T follicular helper cell (primary cell): ENCODE data around the gene VPS37C.
"Not testable (repeated sequence)": the region's sequence is repeated elsewhere in the genome, so short reads cannot be mapped to it uniquely, and the experiment has no call there.

Source experiments
- DNase-seq: peaks from one replicate; pipeline ENCODE4 v3.0.0-alpha.2; 2020; ENCODE audit warnings: low read depth

The VPS37C gene

GRCh38 chr11:61174949-61175348 lies 13.7 kb upstream of the VPS37C start:
- no peak for DNase-seq

GRCh38 chr11:61174273-61174672 lies 13.0 kb upstream of the VPS37C start:
- no peak for DNase-seq

GRCh38 chr11:61173456-61173855 lies 12.2 kb upstream of the VPS37C start:
- DNase-seq = no peak

GRCh38 chr11:61172888-61173287 lies 11.7 kb upstream of the VPS37C start:
- no peak for DNase-seq

- DNase-seq = no peak
Measured at GRCh38 chr11:61172356-61172755, 11.1 kb upstream of the VPS37C start.

GRCh38 chr11:61171907-61172306 lies 10.7 kb upstream of the VPS37C start:
- no peak for DNase-seq

GRCh38 chr11:61170566-61170965 lies 9.3 kb upstream of the VPS37C start:
- DNase-seq = no peak

GRCh38 chr11:61168800-61169199 lies 7.6 kb upstream of the VPS37C start:
- DNase-seq = no peak

- no peak for DNase-seq
Measured at GRCh38 chr11:61168042-61168688, 6.9 kb upstream of the VPS37C start.

GRCh38 chr11:61166331-61166730 lies 5.1 kb upstream of the VPS37C start:
- DNase-seq = not testable (repeated sequence)

GRCh38 chr11:61165785-61166184 lies 4.6 kb upstream of the VPS37C start:
- DNase-seq = not testable (repeated sequence)

GRCh38 chr11:61164606-61165424 lies 3.6 kb upstream of the VPS37C start:
- no peak for DNase-seq

- no peak for DNase-seq
Measured at GRCh38 chr11:61163714-61164605, 2.7 kb upstream of the VPS37C start.

GRCh38 chr11:61163021-61163420 lies 1.8 kb upstream of the VPS37C start:
- no peak for DNase-seq

GRCh38 chr11:61162092-61162941 lies 1.1 kb upstream of the VPS37C start:
- no peak for DNase-seq

GRCh38 chr11:61160487-61161189 lies 588 bp downstream of the VPS37C start:
- no peak for DNase-seq

- no peak for DNase-seq
Measured at GRCh38 chr11:61158691-61159381, 2.4 kb downstream of the VPS37C start.

- DNase-seq = no peak
Measured at GRCh38 chr11:61157743-61158142, 3.5 kb downstream of the VPS37C start.

GRCh38 chr11:61155741-61156140 lies 5.5 kb downstream of the VPS37C start:
- DNase-seq = no peak

GRCh38 chr11:61155312-61155711 lies 5.9 kb downstream of the VPS37C start:
- no peak for DNase-seq
